ENCODE results near the gene SLC22A9.
"Not testable (repeated sequence)": the region's sequence is repeated elsewhere in the genome, so short reads cannot be mapped to it uniquely, and the experiment has no call there.

The SLC22A9 gene

DNA sequence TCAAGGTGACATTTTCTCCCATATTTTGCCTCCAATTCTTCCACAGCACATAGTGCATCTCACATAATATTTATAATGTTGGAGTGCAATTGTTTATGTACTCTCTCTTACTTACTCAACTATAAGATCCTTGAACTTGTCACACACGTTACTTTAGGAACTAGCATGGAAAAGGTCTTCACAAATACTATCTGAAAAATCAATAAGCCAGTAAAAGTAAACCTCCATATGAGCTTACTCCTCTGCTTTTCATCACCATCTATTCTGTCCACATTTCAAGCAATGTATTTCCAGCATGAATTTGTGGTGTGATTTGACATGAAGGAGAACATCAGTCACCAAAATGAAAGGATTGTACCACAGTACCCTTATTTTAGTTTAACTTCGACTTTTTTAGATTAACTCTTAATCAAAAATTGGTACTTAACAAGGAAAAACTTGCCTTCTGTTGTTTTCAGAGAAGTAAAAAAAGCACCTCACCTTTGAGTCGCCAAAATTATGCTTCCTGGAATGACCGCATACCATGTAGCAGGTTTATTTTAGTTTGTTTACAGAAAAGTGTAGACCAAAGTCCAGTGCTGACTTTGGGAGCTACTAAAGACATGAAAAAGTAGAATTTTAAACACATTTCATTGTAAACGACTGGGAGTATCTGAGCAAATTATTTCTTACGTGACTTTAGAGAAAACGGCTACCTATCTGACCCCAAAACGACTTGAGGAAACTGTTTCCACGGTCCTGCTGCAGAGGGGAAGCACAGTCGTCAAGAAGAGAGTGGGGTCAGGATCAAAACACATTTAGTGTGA is at the start of gene SLC22A9:
Gene SLC22A9 (plus strand): TSS at position 621 of the 806 bp plus-strand sequence. CDS start 272 bp downstream, outside the sequence.
- DNase-seq, result no peak

DNA sequence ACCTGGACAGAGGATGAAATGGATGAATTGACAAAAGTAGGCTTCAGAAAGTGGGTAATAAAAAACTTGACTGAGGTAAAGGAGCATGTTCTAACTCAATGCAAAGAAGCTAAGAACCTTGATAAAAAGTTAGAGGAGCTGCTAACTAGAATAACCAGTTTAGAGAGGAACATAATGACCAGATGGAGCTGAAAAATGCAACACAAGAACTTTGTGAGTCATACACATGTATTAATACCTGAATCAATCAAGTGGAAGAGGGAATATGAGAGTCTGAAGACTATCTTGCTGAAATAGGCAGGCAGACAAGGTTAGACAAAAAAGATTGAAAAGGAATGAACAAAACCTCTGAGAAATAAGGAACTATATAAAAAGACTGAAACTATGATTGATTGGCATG is 47.9 kb upstream of the SLC22A9 start:
- DNase-seq, result no peak

GRCh38 chr11:63335089-63335488 is 34.5 kb upstream of the SLC22A9 start:
- not testable (repeated sequence) for DNase-seq

DNA sequence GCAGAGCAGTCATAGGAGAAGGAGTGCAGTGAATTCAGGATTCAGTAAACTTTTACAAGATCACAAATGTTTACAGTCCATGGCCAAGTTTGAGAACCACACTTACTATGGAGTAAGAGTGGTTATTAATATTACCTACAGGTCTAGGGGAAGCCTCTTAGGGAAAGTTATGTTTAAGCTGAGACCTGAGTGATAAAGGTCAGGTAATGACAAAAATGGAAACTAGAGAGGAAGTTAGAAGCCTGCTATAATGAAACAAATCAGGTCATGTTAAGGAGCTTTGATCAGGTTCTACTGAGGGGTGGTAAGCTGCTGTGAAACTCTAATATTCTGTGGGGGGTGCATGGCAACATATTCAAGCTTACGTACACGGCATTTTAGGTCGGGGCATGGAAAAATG is 32.5 kb upstream of the SLC22A9 start:
- DNase-seq, result no peak

- no peak for DNase-seq
Observed at GRCh38 chr11:63343130-63343529, 26.5 kb upstream of the SLC22A9 start.

DNA sequence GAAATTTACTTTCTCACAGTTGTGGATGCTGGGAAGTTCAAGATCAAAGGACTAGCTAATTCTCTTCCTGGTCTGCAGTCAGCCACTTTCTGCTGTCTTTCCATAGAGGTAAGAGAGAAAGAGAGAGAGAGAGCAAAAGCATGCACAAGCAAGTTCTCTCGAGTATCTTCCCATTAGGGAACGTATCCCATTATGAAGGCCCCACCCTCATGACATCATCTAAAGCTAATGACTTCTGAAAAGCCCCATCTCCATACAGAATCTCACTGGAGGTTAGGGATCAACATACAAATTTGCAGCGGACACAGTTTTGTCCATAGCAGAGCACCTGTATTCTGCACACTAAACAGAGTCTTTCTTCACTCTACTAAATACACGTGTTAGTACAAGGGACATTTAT is 17.4 kb upstream of the SLC22A9 start:
- DNase-seq, result no peak

GRCh38 chr11:63362196-63362793 is 7.3 kb upstream of the SLC22A9 start:
- DNase-seq, result no peak

GRCh38 chr11:63369971-63370588 is 495 bp downstream of the SLC22A9 start:
- DNase-seq, result no peak

- DNase-seq, result no peak
Observed at GRCh38 chr11:63371396-63371795, 1.8 kb downstream of the SLC22A9 start.

DNA sequence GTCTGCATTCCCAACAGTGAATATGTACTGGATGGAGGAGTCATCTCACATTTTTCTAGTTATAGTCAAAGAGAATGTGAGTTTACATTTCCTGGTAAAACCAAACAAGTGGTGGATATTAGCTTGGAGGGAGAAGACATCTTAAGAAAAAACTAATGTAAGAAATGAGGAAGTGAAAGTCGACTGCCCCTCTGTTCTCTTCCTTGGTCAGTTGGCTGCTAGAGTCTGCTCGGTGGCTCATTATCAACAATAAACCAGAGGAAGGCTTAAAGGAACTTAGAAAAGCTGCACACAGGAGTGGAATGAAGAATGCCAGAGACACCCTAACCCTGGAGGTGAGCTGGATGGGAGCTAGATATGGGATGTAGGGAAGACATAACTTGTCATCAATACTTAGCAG is 5.8 kb downstream of the SLC22A9 start:
- no peak for DNase-seq

DNA sequence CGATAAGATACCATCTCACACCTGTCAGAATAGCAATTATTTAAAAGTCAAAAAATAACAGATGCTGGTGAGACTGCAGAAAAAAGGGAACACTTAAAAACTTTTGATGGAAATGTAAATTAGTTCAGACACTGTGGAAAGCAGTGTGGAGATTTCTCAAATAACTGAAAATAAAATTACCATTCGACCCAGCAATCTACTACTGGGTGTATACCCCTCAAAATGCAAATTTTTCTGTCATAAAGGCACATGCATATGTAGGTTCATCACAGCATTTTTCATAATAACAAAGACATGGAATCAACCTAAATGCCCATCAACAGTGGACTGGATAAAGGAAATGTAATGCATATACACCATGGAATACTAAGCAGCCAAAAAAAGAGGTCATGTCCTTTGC is 10.5 kb downstream of the SLC22A9 start:
- DNase-seq, result no peak

GRCh38 chr11:63395697-63396096 is 26.1 kb downstream of the SLC22A9 start:
- no peak for DNase-seq

GRCh38 chr11:63404161-63404935 is 34.8 kb downstream of the SLC22A9 start:
- DNase-seq, result no peak

DNA sequence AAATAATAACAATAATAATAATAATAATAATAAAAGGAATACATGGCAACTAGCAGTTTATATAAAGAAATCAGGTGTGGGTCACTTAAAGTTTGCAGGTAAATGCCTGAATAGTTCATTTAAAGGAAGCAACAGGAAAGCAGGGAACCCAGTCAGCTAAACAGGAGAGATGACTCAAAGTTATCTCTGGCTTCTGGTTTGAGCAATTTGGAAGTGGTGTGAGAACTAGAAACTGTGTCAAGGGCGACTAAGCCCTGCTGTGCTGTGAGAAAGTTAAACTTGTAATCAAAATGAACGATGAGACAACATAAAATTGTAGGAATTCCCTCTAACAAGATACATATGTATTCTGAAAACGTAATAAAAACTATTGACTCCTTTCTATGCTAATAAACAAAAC is 35.5 kb downstream of the SLC22A9 start:
- DNase-seq, result no peak

GRCh38 chr11:63406458-63406857 is 36.9 kb downstream of the SLC22A9 start:
- no peak for DNase-seq

DNA sequence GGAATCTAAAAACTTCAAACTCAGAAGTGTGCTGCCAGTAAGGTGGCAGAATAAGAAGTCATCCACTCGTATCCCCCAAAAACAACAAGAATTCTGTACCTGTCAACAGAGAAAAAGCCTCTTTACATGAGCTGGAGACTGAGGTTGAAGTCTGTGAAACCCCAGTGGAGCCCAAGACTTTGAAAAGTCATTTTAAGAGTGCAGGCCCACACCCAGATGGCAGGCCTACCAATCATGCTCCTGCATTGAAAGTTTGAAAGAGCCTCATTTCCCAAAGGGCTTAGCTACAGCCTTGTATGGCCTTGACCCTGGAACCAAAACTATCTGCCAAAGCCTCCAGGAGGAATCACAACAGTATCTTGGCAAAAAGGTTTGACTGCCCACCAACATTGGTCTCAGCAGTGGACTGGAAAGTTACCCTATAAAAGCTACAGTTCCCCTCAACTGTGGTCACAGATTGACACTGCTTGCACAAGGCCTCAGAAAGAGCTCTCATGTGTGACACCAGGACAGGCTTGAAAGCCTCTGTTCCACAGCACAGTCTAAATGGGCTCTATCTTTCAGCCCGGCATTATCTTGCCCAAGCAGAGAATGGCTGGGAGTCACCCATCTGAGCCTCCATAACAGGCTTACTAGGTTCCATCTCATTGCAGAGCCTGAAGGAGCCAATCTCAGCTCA is 47.7 kb downstream of the SLC22A9 start:
- DNase-seq, result no peak

GRCh38 chr11:63427971-63428508 is 58.5 kb downstream of the SLC22A9 start:
- no peak for DNase-seq

- not testable (repeated sequence) for DNase-seq
Observed at GRCh38 chr11:63430731-63431130, 61.1 kb downstream of the SLC22A9 start.

GRCh38 chr11:63435351-63435750 is 65.8 kb downstream of the SLC22A9 start:
- DNase-seq, result not testable (repeated sequence)

DNA sequence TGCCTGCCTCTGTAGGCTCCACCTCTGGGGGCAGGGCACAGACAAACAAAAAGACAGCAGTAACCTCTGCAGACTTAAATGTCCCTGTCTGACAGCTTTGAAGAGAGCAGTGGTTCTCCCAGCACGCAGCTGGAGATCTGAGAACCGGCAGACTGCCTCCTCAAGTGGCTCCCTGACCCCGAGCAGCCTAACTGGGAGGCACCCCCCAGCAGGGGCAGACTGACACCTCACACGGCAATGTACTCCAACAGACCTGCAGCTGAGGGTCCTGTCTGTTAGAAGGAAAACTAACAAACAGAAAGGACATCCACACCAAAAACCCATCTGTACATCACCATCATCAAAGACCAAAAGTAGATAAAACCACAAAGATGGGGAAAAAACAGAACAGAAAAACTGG is 66.2 kb downstream of the SLC22A9 start:
- not testable (repeated sequence) for DNase-seq

DNA sequence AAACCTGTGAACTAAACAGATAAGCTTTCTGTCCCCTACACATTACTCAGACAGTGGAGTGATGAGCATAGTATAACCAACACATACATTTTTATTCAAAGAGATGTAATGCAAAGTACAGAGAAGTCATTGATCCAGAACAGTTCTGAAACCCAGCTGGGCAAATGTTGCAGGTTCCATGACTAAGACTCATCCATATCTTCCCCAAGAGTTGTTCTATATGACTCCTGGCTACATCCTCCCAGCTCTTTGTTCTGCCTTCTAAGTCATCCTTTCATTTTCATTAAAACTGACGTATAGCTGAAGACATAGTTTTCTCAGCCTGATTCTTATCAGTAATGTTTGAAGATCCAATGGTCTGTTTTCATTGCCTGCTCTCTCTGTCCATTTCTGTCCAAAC is 74.1 kb downstream of the SLC22A9 start:
- DNase-seq, result no peak

DNA sequence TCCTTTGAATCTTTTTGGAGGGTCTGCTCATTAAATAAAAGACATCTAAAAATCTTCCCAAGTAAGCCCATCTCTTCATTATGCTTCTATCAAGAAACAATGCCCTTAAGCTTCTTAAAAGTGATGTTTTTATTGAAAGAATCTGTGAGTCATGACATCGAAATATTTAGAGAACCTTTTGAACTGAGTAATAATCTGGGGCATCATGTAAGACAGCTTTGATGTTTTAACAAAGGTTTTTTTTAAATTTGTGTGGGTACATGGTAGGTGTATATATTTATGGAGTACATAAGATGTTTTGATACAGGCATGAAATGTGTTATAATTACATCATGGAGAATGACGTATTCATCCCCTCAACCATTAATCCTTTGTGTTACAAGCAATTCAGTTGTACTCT is 74.6 kb downstream of the SLC22A9 start:
- no peak for DNase-seq

All from activated CD8-positive, alpha-beta memory T cell treated with anti-CD3 and anti-CD28 coated beads for 24 hours (primary cell).